AG08396 (cell line): Measurements from ENCODE around the gene CCL24.
A peak's percentile ranks its signal among the peaks of the same experiment; 100 is the strongest.
"Not testable (repeated sequence)": the region's sequence is repeated elsewhere in the genome, so short reads cannot be mapped to it uniquely, and the experiment has no call there.

Source experiments
- DNase-seq: peaks from one replicate; pipeline ENCODE4 v3.0.0; 2012; ENCODE audit warnings: low spot score, mixed read lengths

The CCL24 gene

GRCh38 chr7:75780647-75781273 lies 32.8 kb downstream of the CCL24 start:
- DNase-seq: not testable (repeated sequence)

DNA sequence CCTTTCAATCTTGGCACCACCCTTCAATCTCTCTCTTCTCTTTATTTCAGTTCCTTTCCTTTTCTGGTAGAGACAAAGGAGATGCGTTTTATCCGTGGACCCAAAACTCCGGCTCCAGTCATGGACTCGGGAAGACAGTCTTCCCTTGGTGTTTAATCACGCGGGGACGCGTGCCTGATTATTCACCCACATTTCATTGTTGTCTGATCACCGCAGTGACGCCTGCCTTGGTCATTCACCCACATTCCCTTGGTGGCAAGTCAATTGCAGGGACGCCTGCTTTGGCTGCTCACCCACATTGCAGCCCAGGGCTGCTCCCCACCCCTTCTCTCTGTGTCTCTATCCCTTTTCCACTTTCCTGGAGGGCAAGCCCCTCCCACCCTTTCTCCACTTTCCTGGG lies 34.1 kb downstream of the CCL24 start:
- DNase-seq: not testable (repeated sequence)

- DNase-seq: not testable (repeated sequence)
Measured at GRCh38 chr7:75779035-75779434, 34.6 kb downstream of the CCL24 start.

DNA sequence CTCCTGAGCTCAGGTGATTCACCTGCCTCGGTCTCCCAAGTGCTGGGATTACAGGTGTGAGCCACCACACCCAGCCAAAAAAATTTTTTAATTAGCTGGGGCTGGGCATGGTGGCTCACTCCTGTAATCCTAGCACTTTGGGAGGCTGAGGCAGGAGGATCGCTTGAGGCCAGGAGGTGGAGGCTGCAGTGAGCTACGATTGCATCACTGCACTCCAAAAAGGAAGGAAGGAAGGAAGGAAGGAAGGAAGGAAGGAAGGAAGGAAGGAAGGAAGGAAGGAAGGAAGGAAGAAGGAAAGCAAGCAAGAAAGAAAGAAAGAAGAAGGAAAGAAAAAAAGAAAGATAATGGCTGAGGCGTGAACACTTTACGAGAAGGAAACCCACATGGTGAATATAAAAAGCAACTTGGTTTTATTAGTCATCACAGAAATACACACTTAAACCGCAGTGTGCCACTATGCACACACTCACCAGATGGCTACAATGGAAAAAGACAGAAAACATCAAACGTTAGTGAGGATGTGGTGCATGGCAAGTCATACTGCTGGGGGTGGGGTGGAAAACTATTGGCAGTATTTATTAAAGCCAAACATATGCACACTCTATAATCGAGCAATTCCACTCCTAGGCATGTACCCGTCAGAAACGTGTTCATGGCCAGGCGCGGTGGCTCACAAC lies 37.2 kb downstream of the CCL24 start:
- peak; percentile 50 for DNase-seq

GRCh38 chr7:75773958-75774357 lies 39.6 kb downstream of the CCL24 start:
- not testable (repeated sequence) for DNase-seq

DNA sequence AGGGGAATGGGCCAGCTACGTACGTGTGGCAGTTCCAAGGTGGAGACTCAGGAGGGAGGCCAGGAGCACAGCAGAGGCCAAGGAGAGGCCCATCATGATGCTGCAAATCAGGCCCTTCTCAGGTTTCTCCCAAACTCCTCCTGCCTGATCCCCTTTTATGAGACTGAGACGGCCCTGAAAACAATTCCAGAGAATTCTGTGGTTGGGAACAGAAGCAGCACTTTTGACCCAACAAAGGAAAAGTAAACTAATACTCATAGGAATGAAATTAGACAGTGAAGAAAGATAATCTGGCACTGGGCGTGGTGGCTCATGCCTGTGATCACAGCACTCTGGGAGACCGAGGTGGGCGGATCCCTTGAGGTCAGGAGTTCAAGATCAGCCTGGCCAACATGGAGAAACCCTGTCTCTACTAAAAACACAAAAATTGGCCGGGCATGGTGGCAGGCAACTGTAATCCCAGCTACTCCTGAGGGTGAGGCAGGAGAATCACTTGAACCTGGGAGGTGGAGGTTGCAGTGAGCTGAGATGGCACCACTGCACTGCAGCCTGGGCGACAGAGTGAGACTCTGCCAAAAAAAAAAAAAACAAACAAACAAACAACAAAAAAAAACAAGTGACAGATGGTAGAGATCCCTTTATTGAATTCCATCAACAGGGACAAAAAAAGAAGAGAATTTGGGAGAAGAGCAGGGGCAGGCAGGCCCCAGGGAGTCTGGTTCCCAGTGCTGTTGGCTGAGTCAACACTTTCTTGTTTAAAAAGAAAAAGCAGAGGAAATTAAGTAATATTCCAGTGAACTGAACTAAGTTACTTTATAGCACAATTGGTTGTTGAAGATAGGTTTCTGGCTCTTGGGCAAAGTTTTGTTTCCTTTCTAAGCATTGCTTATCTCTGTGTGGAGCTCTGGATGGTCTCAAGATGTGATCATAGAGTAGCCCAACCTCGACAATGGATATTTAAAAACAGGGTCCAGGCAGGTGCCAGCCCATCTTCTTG lies 41.2 kb downstream of the CCL24 start, which contains the start of gene CCL26:
TSS of gene CCL26 (minus strand) at position 131 of the 997 bp plus-strand sequence. CDS start at position 96, 35 bp downstream.
- DNase-seq: peak; percentile 35

DNA sequence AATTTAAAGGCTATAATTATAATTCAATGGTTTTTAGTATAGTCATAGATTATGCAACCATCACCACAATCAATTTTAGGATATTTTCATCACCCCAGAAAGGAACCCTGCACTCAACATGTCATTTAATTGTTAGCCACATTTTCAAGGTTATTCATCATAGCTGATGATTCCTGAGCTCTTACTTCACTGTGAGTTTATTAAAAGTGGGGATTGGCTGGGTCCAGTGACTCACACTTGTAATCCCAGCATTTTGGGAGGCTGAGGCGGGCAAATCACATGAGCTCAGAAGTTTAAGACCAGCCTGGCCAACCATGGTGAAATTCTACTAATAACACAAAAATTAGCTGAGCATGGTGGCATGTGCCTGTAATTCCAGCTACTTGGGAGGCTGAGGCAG lies 42.4 kb downstream of the CCL24 start:
- DNase-seq: peak; percentile 22

DNA sequence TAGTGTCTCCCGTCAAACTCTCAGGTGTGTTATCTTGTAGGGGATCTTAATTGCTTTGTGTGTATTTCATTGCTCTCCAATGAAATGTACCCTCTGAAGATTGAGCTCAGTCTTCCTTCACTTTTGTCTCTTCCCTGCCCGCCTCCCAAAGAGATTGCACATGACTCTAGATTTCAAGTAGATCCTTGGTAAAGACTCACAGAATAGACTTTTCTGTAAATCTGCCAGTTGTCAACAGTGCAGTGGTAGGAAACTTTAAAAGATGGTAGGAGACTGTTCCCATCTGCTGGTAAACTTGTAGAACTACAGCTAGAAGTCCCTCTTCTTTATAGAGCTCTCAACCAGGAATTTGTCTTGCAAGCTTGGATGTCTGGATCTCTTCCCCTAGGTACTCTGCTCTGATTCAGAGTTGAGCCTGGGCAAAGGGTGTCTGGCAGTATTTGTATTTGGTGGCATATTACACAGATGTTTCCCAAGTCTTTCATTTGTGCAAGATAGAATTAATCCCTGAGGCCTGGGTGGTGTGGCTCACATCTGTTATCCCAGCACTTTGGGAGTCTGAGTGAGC lies 51.2 kb downstream of the CCL24 start:
- DNase-seq: peak; percentile 74

DNA sequence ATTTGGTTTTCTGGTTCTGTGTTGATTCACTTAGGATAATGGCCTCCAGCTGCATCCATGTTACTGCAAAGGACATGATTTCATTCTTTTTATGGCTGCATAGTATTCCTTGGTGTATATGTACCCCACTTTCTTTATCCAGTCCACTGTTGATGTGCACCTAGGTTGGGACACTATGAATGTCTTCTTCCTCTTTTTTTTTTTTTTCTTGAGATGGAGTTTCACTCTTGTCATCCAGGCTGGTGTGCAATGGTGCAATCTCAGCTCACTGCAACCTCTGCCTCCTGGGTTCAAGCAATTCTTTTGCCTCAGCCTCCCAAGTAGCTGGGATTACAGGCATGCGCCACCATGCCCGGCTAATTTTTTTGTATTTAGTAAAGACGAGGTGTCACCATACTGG lies 51.8 kb downstream of the CCL24 start:
- DNase-seq: not testable (repeated sequence)
